GM12891 (cell line): ENCODE measurements around the gene BZW2.
"Not testable (repeated sequence)": the region's sequence is repeated elsewhere in the genome, so short reads cannot be mapped to it uniquely, and the experiment has no call there.

Source experiments
- DNase-seq: peaks from one replicate; pipeline ENCODE4 v3.0.0; 2011; ENCODE audit warnings: low spot score; ENCODE audit not compliant: insufficient read length
- FAIRE-seq: peaks from 2 replicates; lab custom pipeline; 2011; peaks lifted over from hg19 to GRCh38; lab: Jason Lieb, UNC
- PAX5 ChIP-seq: IDR thresholded peaks from 2 replicates; pipeline ENCODE4 v1.6.1; 2011; ENCODE audit warnings: low read length, moderate library complexity, mild to moderate bottlenecking; ENCODE audit not compliant: insufficient read depth, severe bottlenecking
- POLR2A ChIP-seq: IDR thresholded peaks from 2 replicates; pipeline ENCODE4 v1.6.1; 2011; ENCODE audit warnings: low read depth, low read length, control low read depth
- POLR2AphosphoS5 ChIP-seq: IDR thresholded peaks from 2 replicates; pipeline ENCODE4 v1.6.1; 2011; ENCODE audit warnings: low read depth, low read length, control low read depth
- POU2F2 ChIP-seq: IDR thresholded peaks from 2 replicates; pipeline ENCODE4 v1.6.1; 2011; ENCODE audit warnings: low read depth, mild to moderate bottlenecking, control low read depth, low read length, moderate library complexity
- SPI1 ChIP-seq: IDR thresholded peaks from 2 replicates; pipeline ENCODE4 v1.6.1; 2011; ENCODE audit warnings: low read depth, low read length, control low read depth
- TAF1 ChIP-seq: IDR thresholded peaks from 2 replicates; pipeline ENCODE4 v1.6.1; 2011; ENCODE audit warnings: low read depth, low read length, control low read depth

The BZW2 gene

GRCh38 chr7:16669581-16669980 is 23.6 kb downstream of the BZW2 start:
- TF ChIP-seq TAF1 (no peak), SPI1 (no peak), POLR2AphosphoS5 (no peak), POU2F2 (no peak), POLR2A (no peak), PAX5 (no peak)
- FAIRE-seq, result no peak
- no peak for DNase-seq

GRCh38 chr7:16670021-16670420 is 24.0 kb downstream of the BZW2 start:
- no peak for DNase-seq
- FAIRE-seq, result no peak
- TF ChIP-seq POLR2AphosphoS5 (no peak), PAX5 (no peak), POLR2A (no peak), TAF1 (no peak), POU2F2 (no peak)

GRCh38 chr7:16670731-16671344 is 24.9 kb downstream of the BZW2 start:
- no peak for FAIRE-seq
- TF ChIP-seq POLR2AphosphoS5 (no peak), PAX5 (no peak), TAF1 (no peak), SPI1 (no peak), POLR2A (no peak), POU2F2 (no peak)
- DNase-seq, result no peak

- FAIRE-seq (no peak), DNase-seq (no peak)
- no peak for TF ChIP-seq POU2F2
- TF ChIP-seq PAX5, result no peak
- no peak for TF ChIP-seq SPI1
- no peak for TF ChIP-seq TAF1
- no peak for TF ChIP-seq POLR2AphosphoS5
- no peak for TF ChIP-seq POLR2A
These were observed 25.8 kb downstream of the BZW2 start for GRCh38 chr7:16671811-16672210.

DNA sequence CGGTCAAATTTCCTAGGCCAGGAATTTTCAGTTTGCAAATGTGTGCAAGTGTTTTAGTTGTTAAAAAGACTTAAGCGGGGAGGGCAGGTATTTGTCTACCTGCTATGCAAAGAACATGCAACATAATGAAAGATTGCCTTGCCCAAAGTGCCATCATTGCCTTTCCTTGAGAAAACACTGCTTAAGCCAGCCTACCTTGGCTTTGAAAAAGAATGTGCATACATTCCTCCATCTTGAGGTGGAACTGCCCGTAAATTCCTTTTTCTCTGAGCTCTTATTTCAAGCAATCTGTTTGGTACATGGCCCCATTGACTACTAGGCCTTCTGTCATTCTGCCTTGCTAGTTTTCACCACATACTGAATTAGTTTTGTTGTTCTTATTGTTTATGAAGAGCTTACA is 29.3 kb downstream of the BZW2 start:
- DNase-seq (no peak), FAIRE-seq (no peak)
- TF ChIP-seq POU2F2 (no peak), POLR2AphosphoS5 (no peak), PAX5 (no peak), TAF1 (no peak), SPI1 (no peak), POLR2A (no peak)

DNA sequence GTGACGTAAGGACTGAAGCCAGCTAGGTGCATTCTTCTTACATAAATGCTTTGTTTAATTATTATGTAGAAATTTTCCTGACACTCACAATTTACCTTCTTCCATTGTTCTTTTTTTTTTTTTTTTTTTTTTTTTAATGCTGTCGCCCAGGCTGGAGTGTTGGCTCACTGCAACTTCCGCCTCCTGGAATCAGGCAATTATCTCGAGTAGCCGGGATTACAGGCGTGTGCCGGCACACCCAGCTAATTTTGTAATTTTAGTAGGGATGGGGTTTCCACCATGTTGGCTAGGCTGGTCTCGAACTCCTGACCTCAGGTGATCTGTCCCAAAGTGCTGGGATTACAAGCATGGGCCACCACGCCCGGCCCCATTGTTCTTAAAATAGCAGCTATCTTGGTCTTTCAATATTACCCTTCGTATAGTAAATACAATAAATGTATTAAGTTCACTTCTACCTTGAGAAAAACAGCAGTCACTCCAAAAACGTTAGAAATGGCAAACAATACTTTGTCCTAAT is 32.1 kb downstream of the BZW2 start:
- FAIRE-seq, result no peak
- DNase-seq, result no peak
- TF ChIP-seq PAX5 (no peak), POU2F2 (no peak), POLR2AphosphoS5 (no peak)

- FAIRE-seq, DNase-seq: not testable (repeated sequence)
These were observed 32.9 kb downstream of the BZW2 start for GRCh38 chr7:16678645-16679566.

DNA sequence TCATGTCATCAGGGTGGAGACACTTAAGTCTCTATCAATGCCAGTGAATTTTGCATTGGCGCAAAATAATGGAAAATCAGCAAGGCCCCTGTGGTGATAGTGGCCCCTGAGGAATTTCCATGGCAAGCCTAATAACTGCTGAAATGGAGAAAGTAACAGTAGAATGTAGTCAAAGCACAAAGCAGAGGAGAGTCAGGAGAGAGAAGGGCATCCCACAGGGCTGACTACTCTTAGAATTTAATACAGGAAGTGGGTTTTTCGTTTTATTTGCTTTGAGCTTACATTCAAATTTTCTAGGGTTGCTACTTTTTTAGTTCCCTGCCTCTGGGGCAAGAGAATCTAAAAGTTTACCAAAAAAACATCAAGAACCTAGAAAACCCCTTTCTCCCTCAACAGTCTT is 39.0 kb downstream of the BZW2 start:
- TF ChIP-seq PAX5 (no peak), POLR2A (no peak), POU2F2 (no peak), SPI1 (no peak), TAF1 (no peak), POLR2AphosphoS5 (no peak)
- FAIRE-seq, result no peak
- DNase-seq, result no peak

DNA sequence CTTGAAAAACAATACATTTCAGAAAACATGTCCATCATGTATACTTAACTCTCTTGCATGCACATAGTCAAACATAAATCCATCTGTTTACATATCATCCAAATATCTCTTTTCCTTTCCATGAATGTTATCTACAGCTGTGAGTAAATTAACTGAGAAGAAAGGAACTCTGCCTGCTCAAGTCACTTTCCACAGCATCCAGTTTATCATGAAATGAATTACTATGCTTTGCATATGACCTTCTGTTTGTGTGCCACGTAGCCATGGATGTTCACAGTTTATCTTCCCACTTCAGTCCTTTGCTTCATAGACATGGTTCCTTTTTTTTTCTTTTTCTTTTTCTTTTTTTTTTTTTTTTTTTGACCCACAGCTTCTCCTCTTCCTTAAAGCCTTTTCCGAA is 39.6 kb downstream of the BZW2 start:
- FAIRE-seq, result no peak
- no peak for TF ChIP-seq POLR2A
- TF ChIP-seq TAF1, result no peak
- TF ChIP-seq POLR2AphosphoS5, result no peak
- no peak for TF ChIP-seq POU2F2
- TF ChIP-seq PAX5, result no peak
- TF ChIP-seq SPI1, result no peak

More for the DNA sequence above, 39.6 kb downstream of the BZW2 start:
- DNase-seq, result no peak
